ENCODE results near the gene SRPK3.

GRCh38 chrX:153766871-153767673 is 13.8 kb upstream of the SRPK3 start:
- TF ChIP-seq SUZ12 (IDR thresholded peaks at IDR 0.05; ENCODE audit: extremely low read depth, insufficient read depth, insufficient read length) (no peak), YY1 (IDR thresholded peaks at IDR 0.05; ENCODE audit: insufficient read depth, insufficient read length) (no peak)

Measured in NT2/D1 (cell line).